ENCODE measurements around the gene COX20.

COX20 gene

DNA sequence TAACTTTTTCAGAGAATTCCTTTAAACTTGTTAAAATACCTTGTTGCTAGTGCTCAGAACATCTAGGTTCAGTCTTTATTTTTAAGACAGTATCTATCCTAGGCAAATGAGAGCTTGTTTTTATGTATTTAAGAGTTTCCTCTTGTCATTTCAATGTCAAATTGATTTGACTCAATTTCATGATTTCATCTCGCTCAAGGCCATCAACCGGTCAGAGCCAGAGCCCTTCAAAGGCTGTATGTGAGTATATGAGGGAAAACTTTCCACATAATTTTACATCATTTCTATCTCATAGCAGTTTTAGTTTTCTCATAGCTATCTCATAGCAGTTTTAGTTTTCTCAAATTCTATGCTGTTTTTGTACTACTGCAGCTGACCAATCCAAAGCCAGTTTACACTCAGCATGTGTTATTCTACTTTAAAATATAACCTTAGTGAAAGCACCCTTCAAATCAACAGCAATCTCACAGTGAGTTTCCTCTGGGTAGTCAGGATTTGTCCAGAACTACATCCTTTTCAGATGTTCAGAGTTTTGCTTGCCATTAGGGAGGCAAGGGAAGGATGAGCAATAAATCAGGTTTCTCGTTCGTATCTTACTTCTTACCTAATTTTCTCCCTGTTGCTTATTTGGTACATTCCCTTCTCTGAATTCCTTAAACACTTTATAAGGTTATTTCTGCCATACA lies 16.2 kb downstream of the COX20 start:
- DNase-seq (ENCODE audit: low read depth in 2 of 2): no peak

DNA sequence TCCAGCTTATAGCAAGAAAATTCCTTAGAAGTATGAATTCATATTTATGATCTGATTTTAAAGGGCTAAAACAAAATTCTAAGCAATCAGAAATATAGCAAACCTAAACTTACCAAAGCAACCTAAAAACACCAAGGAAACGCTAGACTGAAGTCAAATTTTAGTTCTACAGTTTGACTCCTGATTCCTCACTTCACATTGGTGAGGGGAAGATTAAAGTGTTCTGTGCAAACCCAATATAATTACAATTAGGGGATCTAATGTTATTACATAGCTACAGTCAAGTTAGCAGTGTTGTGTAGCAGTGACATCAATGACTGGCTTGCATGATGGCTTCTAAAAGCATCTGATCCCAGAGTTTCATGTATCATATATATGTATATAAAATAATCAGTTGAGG lies 17.2 kb downstream of the COX20 start:
- DNase-seq (ENCODE audit: low read depth in 2 of 2): no peak

GRCh38 chr1:244854166-244854565 lies 18.7 kb downstream of the COX20 start:
- no peak for DNase-seq (ENCODE audit: low read depth in 2 of 2)

GRCh38 chr1:244854865-244855578 lies 19.6 kb downstream of the COX20 start:
- DNase-seq (ENCODE audit: low read depth in 2 of 2): no peak

DNA sequence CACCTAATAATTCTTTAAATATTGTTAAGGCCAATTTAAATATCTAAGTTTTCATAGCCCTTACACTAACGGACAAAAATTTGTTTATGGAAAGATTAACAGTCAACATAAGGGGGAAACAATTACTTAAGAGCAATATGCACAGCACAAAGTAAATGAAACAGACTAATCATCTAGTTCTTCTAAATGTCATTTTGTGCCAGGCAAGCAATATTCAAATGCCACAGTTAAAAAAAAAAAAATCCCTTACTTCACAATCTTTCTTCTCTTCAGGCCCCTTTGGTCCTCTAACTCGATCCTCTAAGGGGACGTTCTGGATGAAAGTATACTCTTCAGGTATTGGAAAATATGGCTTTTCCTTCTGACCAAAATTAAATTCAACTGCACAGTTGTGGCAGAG lies 22.3 kb downstream of the COX20 start:
- DNase-seq (ENCODE audit: low read depth in 2 of 2): no peak

DNA sequence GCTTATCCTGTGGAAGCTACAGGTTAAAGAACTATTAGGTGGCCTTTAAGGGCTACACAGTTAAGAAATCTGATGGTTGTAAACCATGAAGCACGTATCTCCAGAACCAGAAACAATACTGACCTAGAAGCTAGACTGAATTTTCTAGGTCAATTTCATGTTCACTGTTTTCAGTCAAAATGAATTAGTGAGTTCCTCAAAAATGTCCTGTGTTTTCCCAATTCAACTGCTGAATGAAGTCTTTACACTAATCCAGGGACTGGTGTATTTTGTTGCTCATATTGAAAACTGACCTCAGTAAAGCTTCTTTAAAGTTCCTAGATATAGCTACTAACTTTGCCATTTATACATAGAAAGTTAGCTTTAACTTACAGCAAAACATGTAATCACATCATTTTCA lies 22.9 kb downstream of the COX20 start:
- DNase-seq (ENCODE audit: low read depth in 2 of 2): no peak

DNA sequence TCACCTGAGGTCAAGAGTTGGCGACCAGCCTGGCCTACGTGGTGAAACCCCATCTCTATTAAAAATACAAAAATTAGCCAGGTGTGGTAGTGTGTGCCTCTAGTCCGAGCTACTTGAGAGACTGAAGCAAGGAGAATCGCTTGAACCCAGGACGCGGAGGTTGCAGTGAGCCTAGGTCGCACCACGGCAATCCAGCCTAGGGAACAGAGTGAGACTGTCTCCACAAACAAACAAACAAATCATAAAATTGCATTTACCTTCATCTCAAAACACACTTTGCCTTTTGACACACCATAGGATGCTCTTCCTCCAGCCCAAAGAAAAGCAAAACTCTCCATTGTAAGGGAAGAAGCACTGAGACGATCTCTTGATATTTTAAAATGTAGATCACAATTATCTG lies 24.6 kb downstream of the COX20 start:
- DNase-seq (ENCODE audit: low read depth in 2 of 2): no peak

DNA sequence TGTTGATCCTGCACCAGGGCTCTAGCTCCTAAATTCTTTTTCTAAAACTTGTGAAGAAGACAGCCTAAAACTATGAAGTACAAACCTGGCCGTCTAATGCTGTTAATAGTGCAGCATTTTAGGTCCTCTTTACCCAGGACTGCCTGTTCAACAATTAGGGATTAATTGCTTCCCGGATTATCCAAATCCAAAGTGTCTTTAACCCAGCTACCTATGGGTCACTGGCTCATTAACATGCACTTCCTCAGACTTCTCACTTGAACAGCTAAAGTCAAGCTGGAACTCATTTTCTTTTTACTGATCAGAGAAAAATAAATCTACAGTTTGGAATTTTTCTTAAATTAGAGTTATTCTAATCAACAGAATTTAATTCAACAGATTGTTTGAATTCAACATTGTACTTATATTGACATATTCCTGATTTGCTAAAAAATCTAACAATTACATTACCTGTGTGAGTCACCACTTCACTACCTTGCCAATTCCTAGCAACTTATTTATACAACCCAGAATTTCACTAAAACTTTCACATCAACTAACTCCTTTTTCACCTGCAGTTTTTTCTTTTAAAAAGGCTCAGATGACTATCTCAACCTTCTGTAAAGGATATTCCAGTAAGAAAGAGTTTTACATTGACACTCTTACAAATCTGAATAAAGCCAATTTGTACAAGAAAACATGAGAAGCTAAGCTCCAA lies 25.6 kb downstream of the COX20 start:
- no peak for DNase-seq (ENCODE audit: low read depth in 2 of 2)

DNA sequence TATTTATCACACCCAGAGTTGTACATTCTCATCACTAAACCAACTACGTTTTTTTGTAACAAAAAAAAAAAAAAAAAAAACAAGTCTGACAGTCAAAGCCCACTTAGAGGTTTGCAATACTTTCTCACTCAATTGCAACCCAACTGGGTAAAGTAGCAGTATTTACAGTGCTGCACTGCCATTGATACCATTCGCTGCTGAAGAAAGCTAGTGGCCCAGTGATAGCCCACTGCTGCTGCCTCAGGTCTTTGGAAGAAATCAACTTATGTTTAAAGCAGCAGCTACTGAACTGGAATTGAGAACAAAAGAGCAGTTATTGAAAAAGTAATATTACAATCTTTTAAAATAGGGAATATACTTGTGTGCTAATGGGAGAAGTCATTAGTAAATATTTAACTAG lies 26.2 kb downstream of the COX20 start:
- DNase-seq (ENCODE audit: low read depth in 2 of 2): no peak

- no peak for DNase-seq (ENCODE audit: low read depth in 2 of 2)
These were observed 26.9 kb downstream of the COX20 start for GRCh38 chr1:244862354-244862698.

GRCh38 chr1:244862699-244863490 lies 27.4 kb downstream of the COX20 start:
- DNase-seq (ENCODE audit: low read depth in 2 of 2): peak; percentile 95 to 98

DNA sequence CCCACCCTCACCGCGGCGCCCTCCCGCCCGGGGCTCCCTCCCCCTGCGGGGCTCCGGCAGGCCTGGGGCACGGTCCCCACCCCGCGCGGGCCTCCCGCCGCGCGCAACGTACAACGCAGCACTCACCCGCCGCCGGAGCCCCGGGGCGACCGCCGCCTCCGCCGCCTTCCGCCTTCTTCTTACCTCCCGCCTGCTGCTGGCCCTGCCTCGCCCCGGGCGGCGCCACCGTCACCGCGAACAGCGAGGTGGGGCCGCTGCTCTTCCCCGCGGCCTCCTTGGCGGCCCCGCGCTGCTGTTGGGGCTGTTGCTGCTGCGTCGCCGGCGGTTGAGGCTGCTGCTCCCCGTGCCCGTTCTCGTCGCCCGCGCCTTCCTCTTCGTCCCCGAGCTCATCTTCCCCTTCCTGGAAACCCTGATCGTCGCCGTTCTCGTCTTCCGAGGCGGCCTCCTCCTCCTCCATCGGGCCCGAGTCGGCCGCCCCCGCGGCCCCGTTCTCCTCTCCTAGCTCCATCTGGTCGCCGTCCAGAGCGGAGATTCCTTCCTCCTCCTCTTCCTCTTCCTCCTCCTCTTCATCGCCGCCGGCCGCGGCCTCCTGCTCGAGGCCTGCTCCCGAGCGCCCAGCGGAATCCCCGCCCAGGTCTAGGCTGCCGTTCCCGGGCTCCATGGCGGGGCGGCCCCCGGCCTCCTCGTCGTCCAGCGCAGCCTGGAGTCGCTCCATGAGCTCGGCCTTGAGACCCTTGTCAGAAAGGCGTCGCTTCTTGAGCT lies 28.2 kb downstream of the COX20 start:
- peak in 1 of 2 donors; percentile 9 for DNase-seq (ENCODE audit: low read depth in 2 of 2)

- DNase-seq (ENCODE audit: low read depth in 2 of 2): peak; percentile 93
These were observed 29.0 kb downstream of the COX20 start, which contains the start of gene HNRNPU for GRCh38 chr1:244864253-244865027. TSS of gene HNRNPU (minus strand) at chr1:244864543. CDS start at chr1:244864307, 236 bp downstream.

- no peak for DNase-seq (ENCODE audit: low read depth in 2 of 2)
These were observed 29.5 kb downstream of the COX20 start for GRCh38 chr1:244865028-244865371.

- no peak for DNase-seq (ENCODE audit: low read depth in 2 of 2)
These were observed 30.4 kb downstream of the COX20 start for GRCh38 chr1:244865820-244866219.

- no peak for DNase-seq (ENCODE audit: low read depth in 2 of 2)
These were observed 30.9 kb downstream of the COX20 start for GRCh38 chr1:244866355-244866754.

DNA sequence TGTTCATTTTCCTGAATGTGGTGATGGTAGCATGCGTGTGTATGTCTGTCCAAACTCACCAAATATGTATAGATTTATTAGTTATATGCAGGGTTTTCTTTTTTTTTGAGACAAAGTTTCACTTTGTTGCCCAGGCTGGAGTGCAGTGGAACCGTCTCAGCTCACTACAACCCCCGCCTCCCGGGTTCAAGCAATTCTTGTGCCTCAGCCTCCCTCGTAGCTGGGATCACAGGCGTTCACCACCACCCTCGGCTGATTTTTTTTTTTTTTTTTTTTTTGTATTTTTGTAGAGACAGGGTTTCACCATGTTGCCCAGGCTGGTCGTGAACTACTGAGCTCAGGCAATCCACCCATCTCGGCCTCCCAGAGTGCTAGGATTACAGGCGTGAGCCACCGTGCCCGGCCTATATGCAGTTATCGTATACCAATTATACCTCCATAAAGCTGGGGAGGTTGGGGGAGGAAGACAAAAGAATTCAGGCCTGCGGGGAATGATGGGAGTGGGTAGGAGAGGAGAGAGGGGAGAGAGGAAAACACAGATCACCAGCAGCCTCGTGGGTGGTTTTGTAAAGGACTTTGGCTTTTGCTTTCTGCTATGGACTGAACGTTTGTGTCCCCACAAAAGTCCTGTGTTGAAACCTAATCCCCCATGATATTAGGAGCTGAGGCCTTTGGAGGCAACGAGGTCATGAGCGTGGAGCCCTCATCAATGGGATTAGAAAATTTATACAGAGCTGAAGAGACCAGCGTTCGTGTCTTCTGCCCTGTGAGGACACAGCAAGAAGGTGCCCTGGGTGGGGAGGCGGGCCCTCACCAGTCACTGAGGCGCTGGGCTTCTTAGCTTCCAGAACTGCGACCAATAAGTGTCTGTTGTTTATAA lies 33.3 kb downstream of the COX20 start:
- DNase-seq (ENCODE audit: low read depth in 2 of 2): no peak

- DNase-seq (ENCODE audit: low read depth in 2 of 2): no peak
These were observed 33.9 kb downstream of the COX20 start for GRCh38 chr1:244869364-244869827.

- DNase-seq (ENCODE audit: low read depth in 2 of 2): no peak
These were observed 34.5 kb downstream of the COX20 start for GRCh38 chr1:244869950-244870349.
